NCI-H2196 (cell line): ENCODE results near the gene TTC5.
"Not testable (repeated sequence)": the region's sequence is repeated elsewhere in the genome, so short reads cannot be mapped to it uniquely, and the experiment has no call there.

Experiments used
- DNase-seq: peaks from one replicate; lab custom pipeline; 2025; ENCODE audit not compliant: unreplicated experiment; lab: John Stamatoyannopoulos, UW

TTC5 gene

GRCh38 chr14:20305265-20306078 is at the start of gene TTC5:
Gene TTC5 (minus strand): TSS chr14:20305951. CDS start chr14:20305937, 14 bp downstream.
- peak; percentile 88 for DNase-seq

GRCh38 chr14:20350860-20351259 is 45.1 kb upstream of the TTC5 start:
- no peak for DNase-seq

- DNase-seq: no peak
These were observed 44.5 kb upstream of the TTC5 start for GRCh38 chr14:20350282-20350681.

- no peak for DNase-seq
These were observed 42.0 kb upstream of the TTC5 start for GRCh38 chr14:20347747-20348146.

GRCh38 chr14:20346713-20347112 is 41.0 kb upstream of the TTC5 start:
- no peak for DNase-seq

GRCh38 chr14:20345366-20345765 is 39.6 kb upstream of the TTC5 start:
- DNase-seq: no peak

- DNase-seq: no peak
These were observed 38.1 kb upstream of the TTC5 start for GRCh38 chr14:20343862-20344220.

GRCh38 chr14:20343092-20343861 is 37.5 kb upstream of the TTC5 start, which contains the start of gene PARP2:
Gene PARP2 (plus strand): TSS chr14:20343635. CDS start chr14:20343642, 7 bp downstream.
- DNase-seq: peak; percentile 100

GRCh38 chr14:20341646-20342045 is 35.9 kb upstream of the TTC5 start:
- no peak for DNase-seq

- DNase-seq: not testable (repeated sequence)
These were observed 35.3 kb upstream of the TTC5 start for GRCh38 chr14:20341032-20341431.

GRCh38 chr14:20334017-20334416 is 28.3 kb upstream of the TTC5 start:
- DNase-seq: no peak

- no peak for DNase-seq
These were observed 27.7 kb upstream of the TTC5 start for GRCh38 chr14:20333494-20333841.

- DNase-seq: peak; percentile 86
These were observed 27.2 kb upstream of the TTC5 start, which contains the start of gene CCNB1IP1 for GRCh38 chr14:20332788-20333493. Gene CCNB1IP1 (minus strand): TSS chr14:20333279. CDS start chr14:20316523, 16,756 bp downstream.

- no peak for DNase-seq
These were observed 26.7 kb upstream of the TTC5 start for GRCh38 chr14:20332431-20332787.

GRCh38 chr14:20331053-20331613 is 25.4 kb upstream of the TTC5 start:
- DNase-seq: no peak

GRCh38 chr14:20329355-20329754 is 23.6 kb upstream of the TTC5 start:
- no peak for DNase-seq

- DNase-seq: peak; percentile 12
These were observed 23.0 kb upstream of the TTC5 start for GRCh38 chr14:20328705-20329104.

- peak; percentile 68 for DNase-seq
These were observed 21.5 kb upstream of the TTC5 start for GRCh38 chr14:20327005-20327869.

GRCh38 chr14:20317720-20318119 is 12.0 kb upstream of the TTC5 start:
- no peak for DNase-seq

GRCh38 chr14:20314026-20314425 is 8.3 kb upstream of the TTC5 start:
- DNase-seq: no peak
